ENCODE measurements around the gene PTPRT. TPM values are rescaled to one million over a fixed set of nuclear protein-coding genes. Genes with fewer than 3 reads are reported as not detected.
"Not testable (repeated sequence)": the region's sequence is repeated elsewhere in the genome, so short reads cannot be mapped to it uniquely, and the experiment has no call there.

The PTPRT gene
- total RNA-seq, 2 experiments from 2014 or later: not detected

GRCh38 chr20:43167615-43168014, 22.1 kb downstream of the PTPRT start:
- DNase-seq (no peak), ATAC-seq (no peak)
- H3K27ac Mint-ChIP-seq: no peak overlapping the region
- H3K4me3 Mint-ChIP-seq: no peak overlapping the region
- intact Hi-C loops (cut with micrococcal nuclease): no loop called here
- H3K27me3 Mint-ChIP-seq: peaks cover 3% of the 10 kb centered on the region
- CTCF ChIA-PET: no interaction called here
- POLR2A ChIA-PET: no interaction called here
- H3K36me3 Mint-ChIP-seq (ENCODE audit: low read depth): no peaks in the 10 kb centered on the region
- H3K9me3 Mint-ChIP-seq: peaks cover 2% of the 10 kb centered on the region
- no peak for TF ChIP-seq CTCF (IDR thresholded peaks at IDR 0.05)
- H3K4me1 Mint-ChIP-seq (ENCODE audit: low read depth): no peaks in the 10 kb centered on the region

GRCh38 chr20:43167021-43167420, 22.7 kb downstream of the PTPRT start:
- ChIA-PET POLR2A (no interaction called here), CTCF (no interaction called here)
- ATAC-seq: no peak
- TF ChIP-seq CTCF (IDR thresholded peaks at IDR 0.05): no peak
- Mint-ChIP-seq H3K4me3 (no peak overlapping the region), H3K27ac (no peak overlapping the region), H3K27me3 (peaks cover 3% of the 10 kb centered on the region), H3K36me3 (ENCODE audit: low read depth) (no peaks in the 10 kb centered on the region), H3K9me3 (peaks cover 2% of the 10 kb centered on the region), H3K4me1 (ENCODE audit: low read depth) (no peaks in the 10 kb centered on the region)
- intact Hi-C loops (cut with micrococcal nuclease): no loop called here
- DNase-seq: no peak

- intact Hi-C loops (cut with micrococcal nuclease): no loop called here
- H3K27me3 Mint-ChIP-seq: peaks cover 3% of the 10 kb centered on the region
- POLR2A ChIA-PET: no interaction called here
- no peak overlapping the region for H3K4me3 Mint-ChIP-seq
- H3K27ac Mint-ChIP-seq: no peak overlapping the region
- H3K36me3 Mint-ChIP-seq (ENCODE audit: low read depth): no peaks in the 10 kb centered on the region
- no peaks in the 10 kb centered on the region for H3K4me1 Mint-ChIP-seq (ENCODE audit: low read depth)
- DNase-seq (no peak), ATAC-seq (no peak)
- CTCF ChIA-PET: no interaction called here
- no peak for TF ChIP-seq CTCF (IDR thresholded peaks at IDR 0.05)
- peaks cover 2% of the 10 kb centered on the region for H3K9me3 Mint-ChIP-seq
Measured at GRCh38 chr20:43165611-43166010, 24.1 kb downstream of the PTPRT start.

- H3K36me3 Mint-ChIP-seq (ENCODE audit: low read depth); H3K4me3 Mint-ChIP-seq; DNase-seq; H3K27me3 Mint-ChIP-seq; POLR2A ChIA-PET; H3K27ac Mint-ChIP-seq; H3K4me1 Mint-ChIP-seq (ENCODE audit: low read depth); ATAC-seq; H3K9me3 Mint-ChIP-seq; intact Hi-C loops (cut with micrococcal nuclease); CTCF ChIA-PET: not testable (repeated sequence)
Measured at GRCh38 chr20:43164736-43165135, 25.0 kb downstream of the PTPRT start.

- TF ChIP-seq CTCF (IDR thresholded peaks at IDR 0.05): no peak
- DNase-seq (no peak), ATAC-seq (no peak)
- H3K36me3 Mint-ChIP-seq (ENCODE audit: low read depth): no peaks in the 10 kb centered on the region
- H3K4me3 Mint-ChIP-seq: no peak overlapping the region
- ChIA-PET CTCF (no interaction called here), POLR2A (interaction anchor here (0.6 kb wide), 1 partner anchor 1150 kb away, joined by 3 read pairs; no protein-coding TSS in a partner anchor)
- H3K27me3 Mint-ChIP-seq: peaks cover 3% of the 10 kb centered on the region
- intact Hi-C loops (cut with micrococcal nuclease): no loop called here
- peaks cover 2% of the 10 kb centered on the region for H3K9me3 Mint-ChIP-seq
- no peak overlapping the region for H3K27ac Mint-ChIP-seq
- H3K4me1 Mint-ChIP-seq (ENCODE audit: low read depth): no peaks in the 10 kb centered on the region
Measured at GRCh38 chr20:43161716-43162115, 28.0 kb downstream of the PTPRT start.

GRCh38 chr20:43160941-43161340, 28.8 kb downstream of the PTPRT start:
- TF ChIP-seq CTCF (IDR thresholded peaks at IDR 0.05): no peak
- H3K4me1 Mint-ChIP-seq (ENCODE audit: low read depth): no peaks in the 10 kb centered on the region
- H3K27ac Mint-ChIP-seq: no peak overlapping the region
- intact Hi-C loops (cut with micrococcal nuclease): no loop called here
- POLR2A ChIA-PET: interaction anchor here (0.6 kb wide), 1 partner anchor 1149 kb away, joined by 3 read pairs; no protein-coding TSS in a partner anchor
- CTCF ChIA-PET: no interaction called here
- H3K9me3 Mint-ChIP-seq: no peaks in the 10 kb centered on the region
- no peaks in the 10 kb centered on the region for H3K36me3 Mint-ChIP-seq (ENCODE audit: low read depth)
- ATAC-seq (no peak), DNase-seq (no peak)
- no peak overlapping the region for H3K4me3 Mint-ChIP-seq
- H3K27me3 Mint-ChIP-seq: peaks cover 3% of the 10 kb centered on the region

All from activated CD8-positive, alpha-beta T cell treated with anti-CD3 and anti-CD28 coated beads for 36 hours (primary cell).